22Rv1 (cell line): ENCODE results near the gene PTPRB.

Source experiments
- CTCF ChIP-seq: fragments of 450-650 bp; IDR thresholded peaks from 2 replicates; pipeline ENCODE4 v1.5.1; 2017; ENCODE audit warnings: mild to moderate bottlenecking
- ZFX ChIP-seq: fragments of 450-650 bp; IDR thresholded peaks from 2 replicates; pipeline ENCODE4 v1.6.1; 2017; ENCODE audit warnings: antibody characterized with exemption, borderline replicate concordance

- no peak for TF ChIP-seq CTCF
- no peak for TF ChIP-seq ZFX
Observed at GRCh38 chr12:70638639-70639360, 1.6 kb upstream of the PTPRB start.
